Progenitor cell of endocrine pancreas (in vitro differentiated cells): ENCODE measurements around the gene UBA52. TPM values are rescaled to one million over a fixed set of nuclear protein-coding genes. Genes with fewer than 3 reads are reported as not detected.
A peak's percentile ranks its signal among the peaks of the same experiment; 100 is the strongest.
"Not testable (repeated sequence)": the region's sequence is repeated elsewhere in the genome, so short reads cannot be mapped to it uniquely, and the experiment has no call there.

Experiments used
- DNase-seq: peaks from one replicate; pipeline ENCODE4 v3.0.0; 2021; ENCODE audit warnings: low spot score; ENCODE audit not compliant: unreplicated experiment
- H3K27ac Mint-ChIP-seq: 2 replicates; pipeline ENCODE4 v1.8.0; 2021; ENCODE audit warnings: mild to moderate bottlenecking, moderate library complexity, mixed read lengths
- H3K27me3 Mint-ChIP-seq: 2 replicates; pipeline ENCODE4 v1.8.0; 2021; ENCODE audit warnings: mixed read lengths
- H3K36me3 Mint-ChIP-seq: 2 replicates; pipeline ENCODE4 v1.8.0; 2022; ENCODE audit warnings: mixed read lengths; ENCODE audit not compliant: insufficient read depth
- H3K4me1 Mint-ChIP-seq: 2 replicates; pipeline ENCODE4 v1.8.0; 2021; ENCODE audit warnings: low read depth, mixed read lengths
- H3K4me3 Mint-ChIP-seq: 2 replicates; pipeline ENCODE4 v1.8.0; 2021; ENCODE audit warnings: low read depth, mild to moderate bottlenecking, moderate library complexity, mixed read lengths
- H3K9me3 Mint-ChIP-seq: 2 replicates; pipeline ENCODE4 v1.8.0; 2021; ENCODE audit warnings: low read depth, mixed read lengths
- total RNA-seq: library from RNA; stranded (reverse); gene quantifications from 2 replicates; pipeline ENCODE4 v1.2.1, GENCODE V29; 2021
- TF ChIP-seq, protein P1 (sequence below): fragments of 200-600 bp; sonication (generic); IDR thresholded peaks from one replicate; pipeline ENCODE4 v1.5.0; 2021; ENCODE audit warnings: antibody characterized with exemption, mild to moderate bottlenecking; ENCODE audit not compliant: unreplicated experiment

The UBA52 gene
- total RNA-seq, 1 donor from 2014 or later, result 968 TPM

DNA sequence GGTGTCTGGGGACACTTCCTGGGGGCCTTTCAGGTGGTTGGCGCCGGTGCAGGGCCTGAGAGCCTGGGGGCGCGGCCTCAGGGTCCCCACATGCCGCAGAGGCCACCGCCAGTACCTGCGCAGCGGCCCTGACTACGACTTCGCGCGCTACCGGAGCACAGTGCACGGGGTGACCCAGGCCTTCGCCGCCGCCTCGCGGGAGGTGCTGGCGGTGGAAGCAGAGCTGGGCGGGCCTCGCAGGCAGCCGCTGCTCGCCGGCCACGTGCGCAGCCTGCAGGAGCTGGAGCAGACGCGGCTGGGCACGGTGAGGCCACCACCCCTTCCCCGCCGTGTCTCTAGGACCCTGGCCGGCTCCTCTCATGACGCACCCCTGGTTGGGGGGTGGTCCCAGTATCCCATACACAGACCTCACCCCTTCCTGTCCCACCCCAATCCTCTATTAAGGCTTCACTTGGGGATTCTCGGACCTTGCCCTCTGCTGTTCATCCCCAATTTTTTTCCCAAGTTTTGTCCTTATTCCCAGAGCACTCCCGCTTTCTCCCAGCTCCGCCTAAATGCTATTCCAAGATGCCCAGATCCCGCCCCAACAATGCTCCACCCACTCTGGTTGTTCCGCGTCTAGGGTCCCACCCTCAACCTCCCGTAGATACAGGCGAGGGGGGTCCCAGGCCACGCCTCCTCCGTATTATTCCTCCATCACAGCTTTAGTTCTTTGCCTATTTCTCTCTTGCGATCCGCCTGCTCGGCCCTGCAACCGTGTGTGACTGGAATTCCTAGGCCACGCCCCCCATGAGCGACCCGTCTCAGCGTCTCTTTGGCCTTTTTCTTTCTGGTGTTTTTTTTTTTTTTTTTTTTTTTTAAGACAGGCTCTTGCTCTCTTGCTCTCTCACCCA is 18.0 kb downstream of the UBA52 start:
- H3K27ac Mint-ChIP-seq, result peak overlapping the region; percentile 93
- peaks cover 2% of the 10 kb centered on the region for H3K36me3 Mint-ChIP-seq
- peak overlapping the region; percentile 78 for H3K4me3 Mint-ChIP-seq
- TF ChIP-seq, protein P1, sequence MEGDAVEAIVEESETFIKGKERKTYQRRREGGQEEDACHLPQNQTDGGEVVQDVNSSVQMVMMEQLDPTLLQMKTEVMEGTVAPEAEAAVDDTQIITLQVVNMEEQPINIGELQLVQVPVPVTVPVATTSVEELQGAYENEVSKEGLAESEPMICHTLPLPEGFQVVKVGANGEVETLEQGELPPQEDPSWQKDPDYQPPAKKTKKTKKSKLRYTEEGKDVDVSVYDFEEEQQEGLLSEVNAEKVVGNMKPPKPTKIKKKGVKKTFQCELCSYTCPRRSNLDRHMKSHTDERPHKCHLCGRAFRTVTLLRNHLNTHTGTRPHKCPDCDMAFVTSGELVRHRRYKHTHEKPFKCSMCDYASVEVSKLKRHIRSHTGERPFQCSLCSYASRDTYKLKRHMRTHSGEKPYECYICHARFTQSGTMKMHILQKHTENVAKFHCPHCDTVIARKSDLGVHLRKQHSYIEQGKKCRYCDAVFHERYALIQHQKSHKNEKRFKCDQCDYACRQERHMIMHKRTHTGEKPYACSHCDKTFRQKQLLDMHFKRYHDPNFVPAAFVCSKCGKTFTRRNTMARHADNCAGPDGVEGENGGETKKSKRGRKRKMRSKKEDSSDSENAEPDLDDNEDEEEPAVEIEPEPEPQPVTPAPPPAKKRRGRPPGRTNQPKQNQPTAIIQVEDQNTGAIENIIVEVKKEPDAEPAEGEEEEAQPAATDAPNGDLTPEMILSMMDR, result no peak
- peaks cover 14% of the 10 kb centered on the region for H3K4me1 Mint-ChIP-seq
- H3K9me3 Mint-ChIP-seq, result no peaks in the 10 kb centered on the region
- peak; percentile 58 for DNase-seq
- H3K27me3 Mint-ChIP-seq, result peaks cover 20% of the 10 kb centered on the region

DNA sequence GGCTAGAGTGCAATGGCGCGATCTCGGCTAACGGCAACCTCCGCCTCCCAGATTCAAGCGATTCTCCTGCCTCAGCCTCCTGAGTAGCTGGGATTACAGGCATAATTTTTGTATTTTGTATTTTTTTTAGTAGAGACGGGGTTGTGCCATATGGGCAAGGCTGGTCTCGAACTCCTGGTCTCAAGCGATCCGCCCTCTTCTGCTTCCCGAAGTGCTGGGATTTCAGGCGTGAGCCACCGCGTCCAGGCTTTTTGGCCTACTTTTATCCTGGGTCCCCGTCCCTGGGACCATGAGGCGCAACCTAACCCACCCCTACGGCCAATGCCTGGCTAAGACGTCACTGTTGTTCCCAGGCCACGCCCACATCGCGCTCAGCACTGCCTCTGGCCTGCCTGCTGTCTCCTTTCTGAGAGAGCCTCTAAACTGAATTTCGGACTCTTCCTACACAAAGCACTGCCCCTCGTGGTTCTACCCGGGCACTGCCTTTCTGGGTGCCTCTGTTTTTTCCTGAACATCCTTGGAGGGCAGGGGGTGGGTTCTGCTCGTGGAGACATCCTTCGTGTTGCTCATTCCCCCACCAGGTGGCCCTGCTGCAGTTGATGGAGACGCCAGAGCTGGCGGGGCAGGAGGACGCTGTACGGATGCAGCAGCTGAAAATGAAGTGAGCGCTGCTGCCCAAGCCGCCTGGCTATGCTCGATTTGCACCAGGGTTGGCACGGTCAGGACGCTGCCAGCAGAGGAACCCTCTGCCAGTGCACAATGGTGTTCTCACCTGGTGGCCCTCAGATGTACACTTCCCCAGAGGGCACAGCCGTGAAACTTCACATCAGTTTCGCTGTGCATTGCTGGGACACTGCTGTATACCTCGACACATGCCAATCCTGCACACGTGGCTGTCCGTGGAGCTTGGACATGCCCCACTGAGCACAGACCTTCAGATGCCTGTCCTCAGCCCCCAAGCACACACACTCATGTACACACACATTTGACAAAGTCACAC is 18.9 kb downstream of the UBA52 start:
- Mint-ChIP-seq H3K36me3 (peaks cover 2% of the 10 kb centered on the region), H3K4me1 (peaks cover 15% of the 10 kb centered on the region), H3K9me3 (no peaks in the 10 kb centered on the region), H3K4me3 (peak overlapping the region; percentile 78), H3K27ac (peak overlapping the region; percentile 93), H3K27me3 (peaks cover 19% of the 10 kb centered on the region)
- DNase-seq, result peak; percentile 56
- TF ChIP-seq, protein P1, result peak; percentile 64

DNA sequence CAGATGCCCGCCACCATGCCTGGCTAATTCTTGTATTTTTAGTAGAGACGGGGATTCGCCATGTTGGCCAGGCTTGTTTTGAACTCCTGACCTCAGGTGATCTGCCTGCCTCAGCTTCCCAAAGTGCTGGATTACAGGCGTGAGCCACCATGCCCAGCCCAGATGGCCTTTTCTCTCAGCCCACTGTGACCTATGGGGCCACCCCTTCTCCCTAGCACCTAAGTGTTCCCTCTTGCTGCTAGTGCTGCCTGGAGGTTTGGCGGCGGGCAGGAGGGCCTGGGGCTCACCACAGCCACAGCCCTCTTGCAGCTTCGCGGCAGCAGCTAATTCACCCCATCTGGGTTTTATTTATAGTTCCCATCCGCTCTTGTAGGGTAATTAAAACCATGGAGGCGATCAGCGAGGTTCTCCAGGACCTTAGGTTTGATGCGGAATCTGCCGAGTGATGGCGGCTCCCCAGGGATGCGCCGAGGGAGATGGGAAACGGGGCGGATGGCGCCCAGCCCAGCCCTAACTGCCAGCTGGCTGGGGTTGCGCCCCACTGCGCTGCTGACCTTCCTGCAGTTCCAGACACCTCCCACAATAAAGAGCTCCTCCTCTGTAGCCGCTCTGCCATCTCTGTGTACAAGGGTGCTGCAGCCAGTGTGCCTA is 20.2 kb downstream of the UBA52 start:
- peaks cover 18% of the 10 kb centered on the region for H3K4me1 Mint-ChIP-seq

DNA sequence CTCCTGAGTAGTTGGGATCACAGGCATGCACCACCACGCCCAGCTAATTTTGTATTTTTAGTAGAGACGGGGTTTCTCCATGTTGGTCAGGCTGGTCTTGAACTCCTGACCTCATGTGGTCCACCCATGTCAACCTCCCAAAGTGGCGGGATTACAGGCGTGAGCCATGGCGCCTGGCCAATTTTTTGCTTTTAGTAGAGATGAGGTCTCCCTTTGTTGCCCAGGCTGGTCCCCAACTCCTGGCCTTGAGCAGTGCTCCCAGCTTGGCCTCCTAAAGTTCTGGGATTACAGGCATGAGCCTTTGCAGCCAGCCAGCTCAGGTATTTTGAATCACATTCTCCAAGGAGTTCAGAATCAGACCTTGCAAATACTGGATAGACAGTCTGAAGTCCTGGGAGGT is 21.1 kb downstream of the UBA52 start:
- H3K27ac Mint-ChIP-seq, DNase-seq, H3K4me3 Mint-ChIP-seq, H3K36me3 Mint-ChIP-seq, H3K9me3 Mint-ChIP-seq: not testable (repeated sequence)
- H3K27me3 Mint-ChIP-seq, result peaks cover 29% of the 10 kb centered on the region
- peaks cover 18% of the 10 kb centered on the region for H3K4me1 Mint-ChIP-seq

More for the DNA sequence above, 20.2 kb downstream of the UBA52 start:
- TF ChIP-seq, protein P1, result no peak
- H3K9me3 Mint-ChIP-seq, result no peaks in the 10 kb centered on the region
- peaks cover 24% of the 10 kb centered on the region for H3K27me3 Mint-ChIP-seq
- no peak for DNase-seq
- peaks cover 2% of the 10 kb centered on the region for H3K36me3 Mint-ChIP-seq
- H3K4me3 Mint-ChIP-seq, result peak overlapping the region; percentile 21
- no peak overlapping the region for H3K27ac Mint-ChIP-seq

DNA sequence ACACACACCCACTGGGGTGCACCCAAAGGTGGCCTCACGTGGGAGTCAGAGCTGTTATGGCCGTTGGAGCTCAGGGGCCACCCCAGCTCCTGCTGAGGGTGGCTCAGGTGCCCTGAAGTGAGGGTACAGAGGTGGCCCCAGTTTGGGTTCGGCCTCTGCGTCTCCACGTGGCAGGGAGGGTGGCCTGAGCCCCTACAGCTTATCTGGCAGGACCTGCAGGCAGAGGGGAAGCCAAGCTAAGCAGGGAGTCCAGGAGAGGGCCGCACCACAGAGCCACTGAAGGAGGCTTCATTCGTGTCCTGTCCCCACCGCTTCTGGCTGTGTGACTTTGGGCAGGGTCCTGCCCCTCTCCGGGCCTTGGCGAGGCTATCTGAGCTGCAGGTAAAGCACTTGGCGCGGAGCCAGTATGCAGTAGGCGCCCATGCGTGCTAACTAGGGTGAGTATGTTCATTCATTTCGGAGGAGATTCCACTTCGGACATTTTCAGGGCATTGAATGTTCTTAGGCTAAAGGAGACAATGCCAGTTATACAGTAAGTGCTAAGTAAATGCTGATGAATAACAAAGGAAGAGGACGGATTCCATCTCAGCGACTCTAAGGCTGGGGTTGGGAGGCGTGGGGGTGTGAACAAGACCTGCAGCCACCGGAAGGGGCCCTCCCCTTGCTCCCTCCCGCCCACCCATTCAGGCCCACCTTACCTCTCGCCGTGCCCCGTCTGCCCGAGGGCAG is 21.9 kb downstream of the UBA52 start:
- H3K4me3 Mint-ChIP-seq, result peak overlapping the region; percentile 25

More for the DNA sequence above, 21.9 kb downstream of the UBA52 start:
- Mint-ChIP-seq H3K27me3 (peaks cover 33% of the 10 kb centered on the region), H3K9me3 (no peaks in the 10 kb centered on the region), H3K27ac (no peak overlapping the region), H3K36me3 (peaks cover 2% of the 10 kb centered on the region), H3K4me1 (peaks cover 14% of the 10 kb centered on the region)
- no peak for DNase-seq
- TF ChIP-seq, protein P1, result no peak
